SU-DHL-6 (cell line): ENCODE results near the gene SLC7A9.
"Not testable (repeated sequence)": the region's sequence is repeated elsewhere in the genome, so short reads cannot be mapped to it uniquely, and the experiment has no call there.

Experiments used
- H2AFZ ChIP-seq: fragments of 200-600 bp; sonication (generic); 2 replicates; pipeline ENCODE4 v1.6.1; 2014; ENCODE audit warnings: low read depth, mild to moderate bottlenecking, moderate library complexity, mixed read lengths, antibody characterized with exemption, low read length; ENCODE audit not compliant: severe bottlenecking
- H3F3A ChIP-seq: fragments of 200-600 bp; shearing (Covaris generic); 2 replicates; pipeline ENCODE4 v1.6.0; 2016; ENCODE audit warnings: antibody characterized with exemption, mild to moderate bottlenecking; ENCODE audit not compliant: insufficient read depth
- H3K27ac ChIP-seq: fragments of 200-600 bp; sonication (generic); 2 replicates; pipeline ENCODE4 v1.5.1; 2016; ENCODE audit warnings: low read depth, mild to moderate bottlenecking, low read length, moderate library complexity, mixed read lengths
- H3K27me3 ChIP-seq: fragments of 200-600 bp; sonication (generic), shearing (Covaris generic); 2 replicates; pipeline ENCODE4 v1.6.0; 2014; ENCODE audit warnings: mild to moderate bottlenecking, low read length
- H3K36me3 ChIP-seq: fragments of 200-600 bp; sonication (generic); 2 replicates; pipeline ENCODE4 v1.6.1; 2014; ENCODE audit warnings: mild to moderate bottlenecking, low read length, mixed read lengths
- H3K4me2 ChIP-seq: fragments of 300-600, 200-600 bp; shearing (Covaris generic), sonication (generic); 2 replicates; pipeline ENCODE4 v1.6.0; 2014; ENCODE audit warnings: low read length, low read depth, mild to moderate bottlenecking; ENCODE audit not compliant: poor library complexity, severe bottlenecking
- H3K4me3 ChIP-seq: fragments of 200-600 bp; sonication (generic); 2 replicates; pipeline ENCODE4 v1.5.1; 2014; ENCODE audit warnings: antibody characterized with exemption, low read length, mild to moderate bottlenecking, mixed read lengths; ENCODE audit not compliant: insufficient read depth, poor library complexity, severe bottlenecking
- H3K79me2 ChIP-seq: fragments of 200-600 bp; sonication (generic); 2 replicates; pipeline ENCODE4 v1.6.1; 2014; ENCODE audit warnings: mild to moderate bottlenecking, low read length, moderate library complexity; ENCODE audit not compliant: insufficient read depth
- H3K9ac ChIP-seq: fragments of 200-600 bp; sonication (generic); 2 replicates; pipeline ENCODE4 v1.7.0; 2014; ENCODE audit warnings: mild to moderate bottlenecking, low read length
- H3K9me2 ChIP-seq: fragments of 200-600 bp; sonication (generic); replicated peaks from 2 replicates; pipeline ENCODE4 v1.6.1; 2014; ENCODE audit warnings: low read length; ENCODE audit not compliant: insufficient read depth
- H3K9me3 ChIP-seq: fragments of 200-600 bp; sonication (generic); 2 replicates; pipeline ENCODE4 v1.6.1; 2014; ENCODE audit warnings: low read length, mixed read lengths; ENCODE audit not compliant: insufficient read depth
- H4K20me1 ChIP-seq: fragments of 200-600 bp; sonication (generic); 2 replicates; pipeline ENCODE4 v1.6.1; 2014; ENCODE audit warnings: low read depth, mild to moderate bottlenecking, antibody characterized with exemption, low read length, moderate library complexity, mixed read lengths
- EZH2phosphoT487 ChIP-seq: fragments of 200-600 bp; sonication (generic), shearing (Covaris generic); conservative IDR thresholded peaks from 2 replicates; pipeline ENCODE4 v1.6.1; 2018; ENCODE audit warnings: mild to moderate bottlenecking, antibody characterized with exemption, low read length, moderate library complexity, mixed read lengths
- TF ChIP-seq, protein P1 (sequence below): fragments of 200-600 bp; sonication (generic); IDR thresholded peaks from one replicate; pipeline ENCODE4 v1.5.1; 2017; ENCODE audit warnings: antibody characterized with exemption, mild to moderate bottlenecking, low read length, moderate library complexity; ENCODE audit not compliant: insufficient read depth, poor library complexity, severe bottlenecking

The SLC7A9 gene

DNA sequence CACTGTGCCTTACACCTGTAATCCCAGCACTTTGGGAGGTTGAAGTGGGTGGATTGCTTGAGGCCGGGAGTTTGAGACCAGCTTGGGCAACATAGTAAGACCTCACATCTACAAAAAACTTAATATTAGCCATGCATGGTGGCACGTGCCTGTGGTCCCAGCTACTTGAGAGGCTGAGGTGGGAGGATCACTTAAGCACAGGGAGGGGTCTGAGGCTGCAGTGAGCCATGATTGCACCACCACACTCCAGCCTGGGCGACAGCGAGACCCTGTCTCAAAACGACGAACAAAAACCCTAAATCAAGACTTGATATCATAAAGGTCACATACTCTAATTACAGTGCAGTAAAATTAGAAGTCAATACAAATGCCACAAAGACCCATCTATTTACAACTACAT is 17.4 kb downstream of the SLC7A9 start:
- H3K79me2 ChIP-seq = no peaks in the 10 kb centered on the region
- H3K9me3 ChIP-seq = no peaks in the 10 kb centered on the region
- no peak for TF ChIP-seq EZH2phosphoT487
- TF ChIP-seq, protein P1, sequence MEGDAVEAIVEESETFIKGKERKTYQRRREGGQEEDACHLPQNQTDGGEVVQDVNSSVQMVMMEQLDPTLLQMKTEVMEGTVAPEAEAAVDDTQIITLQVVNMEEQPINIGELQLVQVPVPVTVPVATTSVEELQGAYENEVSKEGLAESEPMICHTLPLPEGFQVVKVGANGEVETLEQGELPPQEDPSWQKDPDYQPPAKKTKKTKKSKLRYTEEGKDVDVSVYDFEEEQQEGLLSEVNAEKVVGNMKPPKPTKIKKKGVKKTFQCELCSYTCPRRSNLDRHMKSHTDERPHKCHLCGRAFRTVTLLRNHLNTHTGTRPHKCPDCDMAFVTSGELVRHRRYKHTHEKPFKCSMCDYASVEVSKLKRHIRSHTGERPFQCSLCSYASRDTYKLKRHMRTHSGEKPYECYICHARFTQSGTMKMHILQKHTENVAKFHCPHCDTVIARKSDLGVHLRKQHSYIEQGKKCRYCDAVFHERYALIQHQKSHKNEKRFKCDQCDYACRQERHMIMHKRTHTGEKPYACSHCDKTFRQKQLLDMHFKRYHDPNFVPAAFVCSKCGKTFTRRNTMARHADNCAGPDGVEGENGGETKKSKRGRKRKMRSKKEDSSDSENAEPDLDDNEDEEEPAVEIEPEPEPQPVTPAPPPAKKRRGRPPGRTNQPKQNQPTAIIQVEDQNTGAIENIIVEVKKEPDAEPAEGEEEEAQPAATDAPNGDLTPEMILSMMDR = no peak
- no peak overlapping the region for H3K27ac ChIP-seq
- no peaks in the 10 kb centered on the region for H3F3A ChIP-seq
- H4K20me1 ChIP-seq = no peaks in the 10 kb centered on the region
- H3K9me2 ChIP-seq = no peaks in the 10 kb centered on the region
- H3K9ac ChIP-seq = no peak overlapping the region
- no peak overlapping the region for H3K4me3 ChIP-seq
- H2AFZ ChIP-seq = no peak overlapping the region
- H3K4me2 ChIP-seq = no peak overlapping the region
- H3K27me3 ChIP-seq = no peaks in the 10 kb centered on the region
- H3K36me3 ChIP-seq = no peaks in the 10 kb centered on the region

DNA sequence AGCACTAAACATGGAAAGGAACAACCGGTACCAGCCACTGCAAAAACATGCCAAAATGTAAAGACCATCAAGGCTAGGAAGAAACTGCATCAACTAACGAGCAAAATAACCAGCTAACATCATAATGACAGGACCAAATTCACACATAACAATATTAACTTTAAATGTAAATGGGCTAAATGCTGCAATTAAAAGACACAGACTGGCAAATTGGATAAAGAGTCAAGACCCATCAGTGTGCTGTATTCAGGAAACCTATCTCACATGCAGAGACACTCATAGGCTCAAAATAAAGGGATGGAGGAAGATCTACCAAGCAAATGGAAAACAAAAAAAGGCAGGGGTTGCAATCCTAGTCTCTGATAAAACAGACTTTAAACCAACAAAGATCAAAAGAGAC is 21.5 kb downstream of the SLC7A9 start:
- H3K27ac ChIP-seq, H3K4me3 ChIP-seq, H3K79me2 ChIP-seq, H3K9ac ChIP-seq, H2AFZ ChIP-seq, H3K4me2 ChIP-seq, H3F3A ChIP-seq, H4K20me1 ChIP-seq, H3K27me3 ChIP-seq, H3K9me3 ChIP-seq, H3K9me2 ChIP-seq, H3K36me3 ChIP-seq: not testable (repeated sequence)

DNA sequence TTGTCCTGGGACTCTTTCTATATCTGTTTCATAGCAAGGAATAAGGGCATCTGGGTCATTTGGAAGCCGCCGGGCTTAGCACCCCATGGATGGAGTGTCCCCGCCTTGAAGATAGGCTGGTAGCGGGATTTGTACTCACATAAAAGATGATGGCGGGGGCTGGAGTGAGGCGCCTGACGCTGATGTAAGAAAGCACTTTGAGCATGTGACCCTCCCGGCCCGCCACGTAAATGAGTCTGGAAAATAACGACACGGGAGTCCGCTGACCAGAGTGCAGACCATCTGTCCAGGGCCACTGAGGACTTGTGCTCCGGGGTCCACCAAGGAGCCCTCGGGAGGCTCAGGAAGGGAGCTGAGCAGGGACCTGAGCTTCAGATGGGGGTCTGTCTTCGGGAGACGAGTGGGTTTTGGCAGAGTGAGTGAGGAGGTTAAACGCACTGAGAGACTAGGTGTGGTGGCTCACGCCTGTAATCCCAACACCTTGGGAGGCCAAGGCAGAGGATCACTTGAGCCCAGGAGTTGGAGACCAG is 25.8 kb downstream of the SLC7A9 start:
- peaks cover 8% of the 10 kb centered on the region; the same call in 1 of the 2 replicates for H3K9me3 ChIP-seq
- H3K9ac ChIP-seq = no peak overlapping the region
- no peak overlapping the region for H3K27ac ChIP-seq
- no peak overlapping the region for H3K4me3 ChIP-seq
- no peaks in the 10 kb centered on the region for H3F3A ChIP-seq
- no peak overlapping the region for H3K4me2 ChIP-seq
- TF ChIP-seq, protein P1 = no peak
- no peak for TF ChIP-seq EZH2phosphoT487
- H3K27me3 ChIP-seq = no peaks in the 10 kb centered on the region
- no peak overlapping the region for H2AFZ ChIP-seq
- no peaks in the 10 kb centered on the region for H3K9me2 ChIP-seq
- H3K36me3 ChIP-seq = no peaks in the 10 kb centered on the region
- H4K20me1 ChIP-seq = no peaks in the 10 kb centered on the region
- no peaks in the 10 kb centered on the region for H3K79me2 ChIP-seq

DNA sequence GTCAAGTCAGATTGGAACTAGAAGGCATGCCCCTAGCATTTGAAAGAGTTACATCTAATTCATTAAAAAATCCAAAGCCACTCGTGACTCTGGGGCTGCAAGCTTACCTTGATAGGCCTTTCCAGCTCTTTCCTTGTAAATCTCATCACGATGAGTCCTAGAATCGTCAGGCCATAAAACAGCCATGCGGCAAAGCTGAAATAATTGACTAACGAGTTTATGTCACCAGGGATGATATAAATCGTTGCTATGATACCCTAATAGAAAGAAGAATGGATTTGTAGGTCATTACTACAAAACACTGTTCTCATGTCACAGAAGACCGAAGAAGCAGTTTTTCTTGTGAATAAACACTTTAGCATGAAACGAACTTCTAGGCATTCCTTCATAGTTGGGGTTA is 27.5 kb downstream of the SLC7A9 start:
- Histone ChIP-seq H3K9ac (no peak overlapping the region), H3K9me2 (no peaks in the 10 kb centered on the region), H3K4me3 (no peak overlapping the region), H3F3A (no peaks in the 10 kb centered on the region), H3K9me3 (peaks cover 8% of the 10 kb centered on the region; the same call in 1 of the 2 replicates), H2AFZ (no peak overlapping the region), H4K20me1 (no peaks in the 10 kb centered on the region), H3K36me3 (no peaks in the 10 kb centered on the region), H3K27ac (no peak overlapping the region), H3K4me2 (no peak overlapping the region), H3K27me3 (no peaks in the 10 kb centered on the region), H3K79me2 (no peaks in the 10 kb centered on the region)
- TF ChIP-seq, protein P1 = no peak
- TF ChIP-seq EZH2phosphoT487 = no peak
